ENCODE measurements around the gene IQSEC1.

- no peak for TF ChIP-seq JUNB (IDR thresholded peaks at IDR 0.05; ENCODE audit: unreplicated experiment)
- TF ChIP-seq CTCF (conservative IDR thresholded peaks at IDR 0.05; ENCODE audit: low read depth in 2 of 2) = no peak
- TF ChIP-seq ETS1 (IDR thresholded peaks at IDR 0.05) = no peak
- TF ChIP-seq EZH2phosphoT487 (IDR thresholded peaks at IDR 0.05; ENCODE audit: unreplicated experiment) = no peak
- TF ChIP-seq POLR2AphosphoS5 (IDR thresholded peaks at IDR 0.05; ENCODE audit: low read depth) = no peak
- no peak for TF ChIP-seq EZH2 (IDR thresholded peaks at IDR 0.05; ENCODE audit: low read depth, unreplicated experiment)
- no peak for TF ChIP-seq ZNF462 (CRISPR knock-in tag; IDR thresholded peaks at IDR 0.05)
These were observed 23.8 kb downstream of the IQSEC1 start for GRCh38 chr3:13049400-13049799.
